Neural crest cell (in vitro differentiated cells): ENCODE data around the gene EIF4E2. TPM values are rescaled to one million over a fixed set of nuclear protein-coding genes. Genes with fewer than 3 reads are reported as not detected.

Experiments used
- DNase-seq: peaks from one replicate; pipeline ENCODE4 v3.0.0; 2021; ENCODE audit warnings: low read depth, mixed read lengths, low spot score
- H3K27ac Mint-ChIP-seq: one replicate; pipeline ENCODE4 v1.8.0; 2021; ENCODE audit warnings: mild to moderate bottlenecking, mixed read lengths; ENCODE audit not compliant: unreplicated experiment
- H3K27me3 Mint-ChIP-seq: 2 replicates; pipeline ENCODE4 v1.8.0; 2021; ENCODE audit warnings: low read depth, mild to moderate bottlenecking, mixed read lengths
- H3K36me3 Mint-ChIP-seq: 2 replicates; pipeline ENCODE4 v1.8.0; 2021; ENCODE audit warnings: low read depth, mild to moderate bottlenecking, mixed read lengths
- H3K4me1 Mint-ChIP-seq: 2 replicates; pipeline ENCODE4 v1.8.0; 2021; ENCODE audit warnings: mixed read lengths
- H3K4me3 Mint-ChIP-seq: one replicate; pipeline ENCODE4 v1.8.0; 2021; ENCODE audit warnings: mild to moderate bottlenecking, mixed read lengths
- H3K9me3 Mint-ChIP-seq: 2 replicates; pipeline ENCODE4 v1.8.0; 2021; ENCODE audit warnings: mixed read lengths
- total RNA-seq: library from RNA; stranded (reverse); gene quantifications from 2 replicates; pipeline ENCODE4 v1.2.1, GENCODE V29; 2021
- TF ChIP-seq, protein P1 (sequence below): fragments of 200-600 bp; sonication (generic); conservative IDR thresholded peaks from 2 replicates; pipeline ENCODE4 v1.5.0; 2021; ENCODE audit warnings: antibody characterized with exemption, mild to moderate bottlenecking

EIF4E2 gene
- total RNA-seq, 1 donor from 2014 or later = 85.7 TPM

DNA sequence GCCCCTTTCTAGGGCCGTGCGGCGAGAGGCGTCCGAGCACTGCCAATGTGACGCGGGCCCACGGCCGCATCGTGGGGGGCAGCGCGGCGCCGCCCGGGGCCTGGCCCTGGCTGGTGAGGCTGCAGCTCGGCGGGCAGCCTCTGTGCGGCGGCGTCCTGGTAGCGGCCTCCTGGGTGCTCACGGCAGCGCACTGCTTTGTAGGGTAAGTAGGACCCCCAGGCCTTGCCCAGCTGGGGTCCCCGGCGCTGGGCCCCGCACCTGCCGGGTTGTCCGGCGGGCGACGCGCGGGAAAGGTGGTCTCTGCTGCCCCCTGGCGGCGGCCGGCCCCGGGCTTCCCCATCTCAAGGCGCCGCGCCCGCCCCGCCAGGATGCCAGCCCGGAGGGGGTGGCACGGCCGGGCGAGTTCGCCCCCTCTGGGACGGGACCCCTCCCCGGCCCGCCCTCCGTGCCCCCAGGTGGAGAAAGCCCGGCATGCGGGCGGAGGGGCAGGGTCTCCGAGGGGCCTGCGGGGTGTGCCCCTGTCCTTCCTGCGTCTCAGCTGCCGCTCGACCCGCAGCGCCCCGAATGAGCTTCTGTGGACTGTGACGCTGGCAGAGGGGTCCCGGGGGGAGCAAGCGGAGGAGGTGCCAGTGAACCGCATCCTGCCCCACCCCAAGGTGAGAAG, 28.4 kb upstream of the EIF4E2 start:
- TF ChIP-seq, protein P1, sequence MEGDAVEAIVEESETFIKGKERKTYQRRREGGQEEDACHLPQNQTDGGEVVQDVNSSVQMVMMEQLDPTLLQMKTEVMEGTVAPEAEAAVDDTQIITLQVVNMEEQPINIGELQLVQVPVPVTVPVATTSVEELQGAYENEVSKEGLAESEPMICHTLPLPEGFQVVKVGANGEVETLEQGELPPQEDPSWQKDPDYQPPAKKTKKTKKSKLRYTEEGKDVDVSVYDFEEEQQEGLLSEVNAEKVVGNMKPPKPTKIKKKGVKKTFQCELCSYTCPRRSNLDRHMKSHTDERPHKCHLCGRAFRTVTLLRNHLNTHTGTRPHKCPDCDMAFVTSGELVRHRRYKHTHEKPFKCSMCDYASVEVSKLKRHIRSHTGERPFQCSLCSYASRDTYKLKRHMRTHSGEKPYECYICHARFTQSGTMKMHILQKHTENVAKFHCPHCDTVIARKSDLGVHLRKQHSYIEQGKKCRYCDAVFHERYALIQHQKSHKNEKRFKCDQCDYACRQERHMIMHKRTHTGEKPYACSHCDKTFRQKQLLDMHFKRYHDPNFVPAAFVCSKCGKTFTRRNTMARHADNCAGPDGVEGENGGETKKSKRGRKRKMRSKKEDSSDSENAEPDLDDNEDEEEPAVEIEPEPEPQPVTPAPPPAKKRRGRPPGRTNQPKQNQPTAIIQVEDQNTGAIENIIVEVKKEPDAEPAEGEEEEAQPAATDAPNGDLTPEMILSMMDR = peak; percentile 97
- Mint-ChIP-seq H3K4me3 (no peak overlapping the region), H3K9me3 (no peaks in the 10 kb centered on the region), H3K27ac (no peak overlapping the region), H3K4me1 (peaks cover 31% of the 10 kb centered on the region), H3K27me3 (peaks cover 40% of the 10 kb centered on the region), H3K36me3 (no peaks in the 10 kb centered on the region)
- peak; percentile 74 for DNase-seq

DNA sequence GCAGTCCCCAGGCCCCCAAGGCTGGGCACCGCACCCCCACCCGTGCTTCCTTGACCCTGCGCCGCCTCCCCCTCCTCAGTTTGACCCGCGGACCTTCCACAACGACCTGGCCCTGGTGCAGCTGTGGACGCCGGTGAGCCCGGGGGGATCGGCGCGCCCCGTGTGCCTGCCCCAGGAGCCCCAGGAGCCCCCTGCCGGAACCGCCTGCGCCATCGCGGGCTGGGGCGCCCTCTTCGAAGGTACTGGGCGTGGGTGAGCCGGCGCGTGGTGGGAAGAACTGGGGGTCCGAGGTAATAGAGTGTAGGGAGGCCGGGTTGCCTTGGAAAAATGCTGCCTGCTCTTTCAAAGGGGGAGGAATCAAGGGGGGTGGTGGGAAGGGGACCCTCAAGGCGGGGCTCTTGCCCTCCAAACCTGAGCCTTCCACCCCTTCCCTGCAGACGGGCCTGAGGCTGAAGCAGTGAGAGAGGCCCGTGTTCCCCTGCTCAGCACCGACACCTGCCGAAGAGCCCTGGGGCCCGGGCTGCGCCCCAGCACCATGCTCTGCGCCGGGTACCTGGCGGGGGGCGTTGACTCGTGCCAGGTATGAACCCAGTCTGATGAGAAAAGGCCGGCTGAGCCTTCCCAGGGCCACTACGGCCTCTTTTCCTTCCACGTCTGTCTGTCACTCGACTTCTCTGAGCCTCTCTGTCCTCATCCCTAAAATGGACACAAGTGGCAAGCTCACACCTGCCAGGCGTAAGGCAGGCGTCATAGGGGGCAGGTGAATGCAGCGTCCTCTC, 27.7 kb upstream of the EIF4E2 start:
- no peak for DNase-seq
- no peaks in the 10 kb centered on the region for H3K36me3 Mint-ChIP-seq
- TF ChIP-seq, protein P1 = no peak
- no peaks in the 10 kb centered on the region for H3K9me3 Mint-ChIP-seq
- peaks cover 43% of the 10 kb centered on the region for H3K27me3 Mint-ChIP-seq
- no peak overlapping the region for H3K4me3 Mint-ChIP-seq
- H3K27ac Mint-ChIP-seq = no peak overlapping the region
- peaks cover 30% of the 10 kb centered on the region for H3K4me1 Mint-ChIP-seq

DNA sequence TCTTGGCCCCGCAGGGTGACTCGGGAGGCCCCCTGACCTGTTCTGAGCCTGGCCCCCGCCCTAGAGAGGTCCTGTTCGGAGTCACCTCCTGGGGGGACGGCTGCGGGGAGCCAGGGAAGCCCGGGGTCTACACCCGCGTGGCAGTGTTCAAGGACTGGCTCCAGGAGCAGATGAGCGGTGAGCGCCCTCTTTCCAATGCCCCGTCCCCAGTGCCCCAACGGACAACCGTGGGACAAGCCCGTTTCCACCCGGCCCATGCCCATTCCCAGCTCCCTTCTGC, 27.1 kb upstream of the EIF4E2 start:
- H3K27me3 Mint-ChIP-seq = peaks cover 49% of the 10 kb centered on the region
- H3K27ac Mint-ChIP-seq = no peak overlapping the region
- TF ChIP-seq, protein P1 = no peak
- no peaks in the 10 kb centered on the region for H3K9me3 Mint-ChIP-seq
- no peak for DNase-seq
- H3K36me3 Mint-ChIP-seq = no peaks in the 10 kb centered on the region
- H3K4me1 Mint-ChIP-seq = peaks cover 28% of the 10 kb centered on the region
- no peak overlapping the region for H3K4me3 Mint-ChIP-seq

DNA sequence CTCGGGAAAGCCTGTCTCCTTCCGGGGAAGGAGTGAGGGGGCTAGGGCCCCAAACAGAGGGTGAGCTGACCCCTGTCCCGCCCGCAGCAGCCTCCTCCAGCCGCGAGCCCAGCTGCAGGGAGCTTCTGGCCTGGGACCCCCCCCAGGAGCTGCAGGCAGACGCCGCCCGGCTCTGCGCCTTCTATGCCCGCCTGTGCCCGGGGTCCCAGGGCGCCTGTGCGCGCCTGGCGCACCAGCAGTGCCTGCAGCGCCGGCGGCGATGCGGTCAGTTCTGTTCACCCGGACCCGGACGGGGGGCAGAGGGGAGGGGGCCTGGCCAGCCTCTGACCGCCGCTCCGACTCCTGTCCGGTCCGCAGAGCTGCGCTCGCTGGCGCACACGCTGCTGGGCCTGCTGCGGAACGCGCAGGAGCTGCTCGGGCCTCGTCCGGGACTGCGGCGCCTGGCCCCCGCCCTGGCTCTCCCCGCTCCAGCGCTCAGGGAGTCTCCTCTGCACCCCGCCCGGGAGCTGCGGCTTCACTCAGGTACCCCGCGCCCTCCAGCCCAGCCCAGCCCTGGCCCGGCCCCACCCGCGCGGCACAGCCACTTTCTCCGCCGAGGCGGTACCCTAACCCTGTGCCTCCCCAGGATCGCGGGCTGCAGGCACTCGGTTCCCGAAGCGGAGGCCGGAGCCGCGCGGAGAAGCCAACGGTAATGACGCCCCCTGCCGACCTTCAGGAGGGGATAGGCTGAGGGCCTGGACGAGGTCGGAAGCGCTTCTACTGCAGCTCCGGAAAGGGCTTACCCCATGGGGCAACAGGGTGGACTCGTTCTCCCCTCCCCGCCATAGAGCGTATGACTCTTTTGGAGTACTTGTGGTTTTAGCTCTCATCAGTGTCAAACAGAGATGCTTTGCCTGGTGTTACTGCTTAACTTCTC, 26.5 kb upstream of the EIF4E2 start:
- TF ChIP-seq, protein P1 = peak; percentile 49
- Mint-ChIP-seq H3K27me3 (peaks cover 51% of the 10 kb centered on the region), H3K27ac (no peak overlapping the region), H3K4me1 (peaks cover 23% of the 10 kb centered on the region), H3K4me3 (peak overlapping the region; percentile 75), H3K9me3 (no peaks in the 10 kb centered on the region), H3K36me3 (no peaks in the 10 kb centered on the region)
- peak; percentile 68 for DNase-seq

DNA sequence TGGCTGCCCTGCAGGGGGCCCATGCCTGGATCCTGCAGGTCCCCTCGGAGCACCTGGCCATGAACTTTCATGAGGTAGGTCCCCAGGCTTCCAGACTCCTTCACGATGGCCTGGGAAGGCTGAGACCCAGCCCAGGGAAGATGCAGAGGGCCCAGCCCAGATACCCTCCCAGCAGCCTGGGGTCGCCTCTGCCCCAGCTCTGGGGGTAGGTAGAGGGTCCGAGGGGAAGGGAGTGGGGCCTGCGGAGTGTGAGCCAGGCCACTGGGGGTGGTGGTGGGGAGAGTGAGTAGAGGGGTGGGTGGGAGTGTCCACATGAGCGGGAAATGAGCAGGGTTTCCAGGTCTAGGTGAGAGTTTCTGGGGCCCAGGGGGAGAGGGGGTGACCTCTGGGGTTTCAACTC, 25.7 kb upstream of the EIF4E2 start:
- Mint-ChIP-seq H3K4me1 (peaks cover 16% of the 10 kb centered on the region), H3K36me3 (no peaks in the 10 kb centered on the region), H3K4me3 (no peak overlapping the region), H3K9me3 (no peaks in the 10 kb centered on the region), H3K27ac (no peak overlapping the region), H3K27me3 (peaks cover 49% of the 10 kb centered on the region)
- TF ChIP-seq, protein P1 = no peak
- no peak for DNase-seq
